Fibroblast of lung (primary cell): ENCODE results near the gene FNDC11.

Source experiments
- EZH2 ChIP-seq: IDR thresholded peaks from 2 replicates; pipeline ENCODE4 v1.5.1; 2012; ENCODE audit warnings: low read length, control low read depth, mild to moderate bottlenecking; ENCODE audit errors: missing control alignments
- TF ChIP-seq, protein P1 (sequence below), 2 donors: IDR thresholded peaks in 1 of 2; conservative IDR thresholded peaks in 1 of 2; 1 replicate in 1 of 2; 2 replicates in 1 of 2; pipeline ENCODE4 v1.5.1; 2011 to 2012; ENCODE audit warnings: low read length in 2 of 2, control low read depth in 1 of 2, inconsistent platforms in 1 of 2, low read depth in 1 of 2, mild to moderate bottlenecking in 1 of 2

DNA sequence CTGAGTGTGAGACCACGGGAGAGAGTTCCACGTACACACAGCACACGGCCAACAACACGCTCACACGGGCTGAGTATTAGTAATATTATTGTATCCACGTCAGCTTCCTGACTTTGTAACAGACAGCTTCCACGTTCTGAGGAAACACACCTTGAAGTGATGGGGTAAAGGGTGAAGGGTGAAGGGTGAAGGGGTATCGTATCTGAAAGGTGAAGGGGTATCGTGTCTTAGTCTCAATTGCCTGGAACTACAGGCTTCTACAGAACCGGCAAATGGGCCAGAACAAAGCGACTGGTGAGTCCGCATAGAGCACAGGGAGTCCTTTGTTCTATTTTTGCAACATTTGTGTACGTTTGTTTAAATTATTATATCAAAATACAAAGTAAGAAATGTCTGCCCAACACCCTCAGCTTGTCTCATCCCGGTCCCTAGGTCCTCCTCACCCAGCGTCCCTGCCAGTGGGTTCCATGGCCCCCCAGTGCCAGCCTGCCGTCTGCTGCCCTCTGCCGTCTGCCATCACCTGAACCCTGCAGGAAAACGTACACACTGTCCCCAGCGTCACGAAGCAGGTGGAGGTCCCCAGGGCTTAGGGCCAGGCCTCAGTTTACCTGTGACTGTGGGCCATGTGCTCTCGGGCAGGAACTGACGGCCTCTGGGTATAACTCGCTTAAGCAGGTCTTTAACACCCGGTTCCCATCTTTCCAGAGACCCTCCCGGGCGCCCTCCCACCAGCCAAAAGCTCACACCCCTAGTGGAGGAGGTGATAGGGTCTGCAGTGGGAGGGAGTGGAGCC, 24.5 kb downstream of the FNDC11 start:
- TF ChIP-seq EZH2: no peak
- TF ChIP-seq, protein P1, sequence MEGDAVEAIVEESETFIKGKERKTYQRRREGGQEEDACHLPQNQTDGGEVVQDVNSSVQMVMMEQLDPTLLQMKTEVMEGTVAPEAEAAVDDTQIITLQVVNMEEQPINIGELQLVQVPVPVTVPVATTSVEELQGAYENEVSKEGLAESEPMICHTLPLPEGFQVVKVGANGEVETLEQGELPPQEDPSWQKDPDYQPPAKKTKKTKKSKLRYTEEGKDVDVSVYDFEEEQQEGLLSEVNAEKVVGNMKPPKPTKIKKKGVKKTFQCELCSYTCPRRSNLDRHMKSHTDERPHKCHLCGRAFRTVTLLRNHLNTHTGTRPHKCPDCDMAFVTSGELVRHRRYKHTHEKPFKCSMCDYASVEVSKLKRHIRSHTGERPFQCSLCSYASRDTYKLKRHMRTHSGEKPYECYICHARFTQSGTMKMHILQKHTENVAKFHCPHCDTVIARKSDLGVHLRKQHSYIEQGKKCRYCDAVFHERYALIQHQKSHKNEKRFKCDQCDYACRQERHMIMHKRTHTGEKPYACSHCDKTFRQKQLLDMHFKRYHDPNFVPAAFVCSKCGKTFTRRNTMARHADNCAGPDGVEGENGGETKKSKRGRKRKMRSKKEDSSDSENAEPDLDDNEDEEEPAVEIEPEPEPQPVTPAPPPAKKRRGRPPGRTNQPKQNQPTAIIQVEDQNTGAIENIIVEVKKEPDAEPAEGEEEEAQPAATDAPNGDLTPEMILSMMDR (conservative IDR thresholded peaks at IDR 0.05 in 1 of 2, IDR thresholded peaks at IDR 0.05 in 1 of 2; ENCODE audit: low read depth in 1 of 2, low read length in 2 of 2): no peak
